CD4-positive, alpha-beta T cell treated with Interleukin-4 for 1 hour (primary cell): ENCODE results near the gene ANKRD18B.
"Not testable (repeated sequence)": the region's sequence is repeated elsewhere in the genome, so short reads cannot be mapped to it uniquely, and the experiment has no call there.

Experiments
- DNase-seq, 2 donors: peaks; one replicate each; pipeline ENCODE4 v3.0.0-alpha.2; 2020 to 2022

ANKRD18B gene

DNA sequence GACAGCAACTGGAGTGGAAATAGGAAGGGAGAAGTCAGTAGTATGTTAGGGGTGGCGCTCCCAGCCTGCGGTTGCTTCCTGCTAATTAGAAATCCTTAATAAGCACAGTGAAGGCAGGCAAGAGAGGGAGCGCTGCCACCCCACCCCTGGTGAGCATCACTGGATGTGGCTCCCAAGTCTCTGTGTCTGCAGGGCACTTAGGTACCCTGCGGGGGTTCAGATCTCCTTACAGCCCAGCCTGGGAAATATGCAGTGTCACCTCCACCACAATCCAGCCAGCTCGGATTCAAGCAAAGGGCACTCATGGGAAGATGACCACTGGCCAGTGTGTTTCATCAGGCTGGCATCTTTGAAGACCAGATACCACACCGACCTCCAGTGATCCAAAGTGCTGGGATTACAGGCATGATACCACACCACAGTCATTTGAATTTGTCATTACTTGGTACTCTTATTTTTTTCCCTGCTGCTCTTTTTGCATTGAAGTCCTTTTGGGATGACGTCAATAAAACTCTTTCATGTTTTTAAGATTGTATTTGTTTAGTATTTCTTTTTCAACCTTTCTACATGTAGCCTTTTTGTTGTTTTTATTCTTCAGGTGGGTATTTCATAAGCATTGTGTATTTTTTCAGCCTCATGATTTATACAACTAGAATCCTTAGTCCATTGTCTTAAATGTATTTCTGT is 90.1 kb downstream of the ANKRD18B start:
- DNase-seq, result no peak

GRCh38 chr9:33618370-33618769 is 94.3 kb downstream of the ANKRD18B start:
- not testable (repeated sequence) for DNase-seq

DNA sequence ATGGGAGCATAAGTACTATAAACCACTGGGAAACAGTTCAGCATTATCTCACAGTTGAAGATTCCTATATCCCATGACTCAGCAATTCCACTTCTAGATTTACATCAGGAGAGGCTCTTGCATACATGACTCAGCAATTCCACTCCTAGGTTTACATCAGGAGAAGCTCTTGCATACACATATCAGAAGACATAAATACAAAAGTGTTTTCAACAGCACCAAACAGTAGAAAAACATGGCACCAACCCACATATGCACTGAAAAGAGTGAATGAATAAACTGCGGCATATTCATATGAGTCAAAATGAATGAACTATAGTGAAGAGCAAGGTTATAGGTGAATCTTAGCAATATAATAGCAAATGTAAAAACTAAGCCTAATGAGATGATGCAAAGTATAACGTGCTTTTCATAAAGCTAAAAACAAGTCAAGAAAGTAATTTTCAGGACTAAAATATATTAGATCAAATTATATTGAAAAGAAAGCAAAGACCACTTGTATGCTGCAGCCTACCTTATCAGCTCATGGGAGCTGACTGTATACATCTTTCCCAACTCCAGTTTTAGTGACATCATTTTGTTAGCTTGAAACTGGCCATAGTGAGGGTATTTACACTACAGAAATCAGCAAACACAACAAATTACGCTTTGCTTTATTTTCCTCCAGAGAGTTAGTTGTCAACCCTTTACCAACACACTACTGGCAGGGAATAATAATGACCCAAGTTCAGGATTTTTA is 95.8 kb downstream of the ANKRD18B start:
- no peak for DNase-seq

GRCh38 chr9:33620738-33621439 is 96.8 kb downstream of the ANKRD18B start:
- DNase-seq, result no peak
